ENCODE results near the gene RPL15. TPM values are rescaled to one million over a fixed set of nuclear protein-coding genes. Genes with fewer than 3 reads are reported as not detected.

Gene RPL15
- total RNA-seq, 4 donors from 2014 or later, result 2,085 to 2,928 (median 2,309) TPM

GRCh38 chr3:23919628-23920027 lies 2.7 kb downstream of the RPL15 start:
- 65 to 69% methylated on average over 2 of the region's 2 CpGs for WGBS, 2 donors (ENCODE audit: low coverage in 1 of 2)
- Histone ChIP-seq H3K27ac (no peak overlapping the region), H3K4me3 (no peak overlapping the region), H3K4me1 (peaks cover 3 to 48% (median 9%) of the 10 kb centered on the region in 3 donors), H3K9me3 (no peaks in the 10 kb centered on the region), H3K36me3 (peaks cover 0 to 48% of the 10 kb centered on the region in 2 donors), H3K27me3 (no peaks in the 10 kb centered on the region)
- no peak for ATAC-seq
- TF ChIP-seq EP300 (IDR thresholded peaks at IDR 0.05), result no peak

GRCh38 chr3:23920151-23920655 lies 3.3 kb downstream of the RPL15 start:
- H3K27ac ChIP-seq, result no peak overlapping the region
- 75 to 80% methylated on average over 5 of the region's 5 CpGs for WGBS, 2 donors (ENCODE audit: low coverage in 1 of 2)
- TF ChIP-seq POLR2AphosphoS5 (IDR thresholded peaks at IDR 0.05) (no peak), EP300 (IDR thresholded peaks at IDR 0.05) (no peak), POLR2A (IDR thresholded peaks at IDR 0.05) (no peak), CTCF (IDR thresholded peaks at IDR 0.05) (no peak)
- H3K27me3 ChIP-seq, result no peaks in the 10 kb centered on the region
- no peaks in the 10 kb centered on the region for H3K9me3 ChIP-seq
- H3K4me1 ChIP-seq, result peaks cover 3 to 42% (median 9%) of the 10 kb centered on the region in 3 donors
- H3K4me3 ChIP-seq, result no peak overlapping the region
- peaks cover 0 to 48% of the 10 kb centered on the region in 2 donors for H3K36me3 ChIP-seq
- no peak for ATAC-seq

- ATAC-seq, result no peak
- Histone ChIP-seq H3K27ac (no peak overlapping the region), H3K27me3 (no peaks in the 10 kb centered on the region), H3K9me3 (no peaks in the 10 kb centered on the region), H3K36me3 (peaks cover 0 to 48% of the 10 kb centered on the region in 2 donors), H3K4me1 (peaks cover 3 to 33% (median 9%) of the 10 kb centered on the region in 3 donors), H3K4me3 (no peak overlapping the region)
- TF ChIP-seq POLR2A (IDR thresholded peaks at IDR 0.05), result no peak
- TF ChIP-seq POLR2AphosphoS5 (IDR thresholded peaks at IDR 0.05), result no peak
- TF ChIP-seq CTCF (IDR thresholded peaks at IDR 0.05), result no peak
- no peak for TF ChIP-seq EP300 (IDR thresholded peaks at IDR 0.05)
- 88 to 92% methylated on average over 3 of the region's 3 CpGs for WGBS, 2 donors (ENCODE audit: low coverage in 1 of 2)
Measured at GRCh38 chr3:23921052-23921511, 4.2 kb downstream of the RPL15 start.

DNA sequence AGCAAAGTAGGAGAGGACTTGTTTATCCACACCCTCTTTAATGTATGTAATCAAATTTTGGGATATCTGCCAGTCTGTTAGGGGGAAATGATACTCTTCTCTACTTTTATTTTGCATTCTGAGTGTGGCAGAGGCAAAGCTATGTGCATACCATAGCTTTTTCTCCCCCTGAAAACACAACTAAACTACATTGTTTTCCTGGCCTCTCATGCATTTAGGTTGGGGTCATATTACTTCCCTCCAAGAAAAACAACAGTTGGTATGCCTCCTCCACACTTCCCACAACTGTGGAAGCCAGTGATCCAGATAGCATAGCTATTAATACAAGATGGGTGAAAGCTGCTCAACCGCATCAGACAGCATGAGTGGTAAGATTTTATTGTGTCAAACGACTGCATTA lies 6.9 kb downstream of the RPL15 start:
- H3K27ac ChIP-seq, result no peak overlapping the region
- peaks cover under 1 to 19% (median 3%) of the 10 kb centered on the region in 3 donors for H3K4me1 ChIP-seq
- H3K27me3 ChIP-seq, result no peaks in the 10 kb centered on the region
- H3K9me3 ChIP-seq, result no peaks in the 10 kb centered on the region
- no peak for TF ChIP-seq EP300 (IDR thresholded peaks at IDR 0.05)
- TF ChIP-seq POLR2AphosphoS5 (IDR thresholded peaks at IDR 0.05), result no peak
- no peak for TF ChIP-seq POLR2A (IDR thresholded peaks at IDR 0.05)
- TF ChIP-seq CTCF (IDR thresholded peaks at IDR 0.05), result no peak
- peaks cover 0 to 39% of the 10 kb centered on the region in 2 donors for H3K36me3 ChIP-seq
- WGBS, 2 donors (ENCODE audit: low coverage in 1 of 2), result 69 to 70% methylated on average over 2 of the region's 2 CpGs
- ATAC-seq, result no peak
- H3K4me3 ChIP-seq, result no peak overlapping the region

DNA sequence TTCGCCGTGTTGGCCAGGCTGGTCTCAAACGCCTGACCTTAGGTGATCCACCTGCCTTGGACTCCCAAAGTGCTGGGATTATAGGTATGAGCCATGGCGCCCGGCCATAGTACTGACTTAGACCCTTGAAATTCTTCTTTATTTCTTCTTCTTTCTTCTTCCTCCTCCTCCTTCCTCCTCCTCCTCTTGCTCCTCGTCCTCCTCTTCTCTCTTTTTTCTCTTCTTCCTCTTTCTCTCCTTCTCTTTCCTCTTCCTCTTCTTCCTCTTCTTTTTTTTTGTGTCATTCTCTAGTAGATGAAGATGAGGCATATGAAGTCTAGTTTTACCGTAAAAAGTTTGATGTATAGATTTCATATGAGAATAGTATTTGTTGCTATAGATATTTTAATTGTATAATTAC lies 9.3 kb downstream of the RPL15 start:
- no peaks in the 10 kb centered on the region for H3K4me1 ChIP-seq
- H3K4me3 ChIP-seq, result no peak overlapping the region
- ATAC-seq, result no peak
- no peaks in the 10 kb centered on the region for H3K9me3 ChIP-seq
- WGBS, 2 donors (ENCODE audit: low coverage in 1 of 2), result 90 to 96% methylated on average over 4 to 7 of the region's 7 CpGs
- TF ChIP-seq CTCF (IDR thresholded peaks at IDR 0.05) (no peak), POLR2AphosphoS5 (IDR thresholded peaks at IDR 0.05) (no peak), EP300 (IDR thresholded peaks at IDR 0.05) (no peak), POLR2A (IDR thresholded peaks at IDR 0.05) (no peak)
- peaks cover 0 to 16% of the 10 kb centered on the region in 2 donors for H3K36me3 ChIP-seq
- no peaks in the 10 kb centered on the region for H3K27me3 ChIP-seq
- no peak overlapping the region for H3K27ac ChIP-seq
